CD4-positive, CD25-positive, alpha-beta regulatory T cell (primary cell): Measurements from ENCODE around the gene HENMT1. TPM values are rescaled to one million over a fixed set of nuclear protein-coding genes. Genes with fewer than 3 reads are reported as not detected.
"Not testable (repeated sequence)": the region's sequence is repeated elsewhere in the genome, so short reads cannot be mapped to it uniquely, and the experiment has no call there.

Experiments used
- ATAC-seq, 2 donors: fragments of 150-1000 bp; cut with Tn5 transposase; one replicate each; pipeline ENCODE4 v1.10.0; 2021; ENCODE audit warnings: low read depth in 2 of 2, moderate number of reproducible peaks in 2 of 2, moderate library complexity in 1 of 2
- DNase-seq, 3 donors: peaks; one replicate each; pipeline versions ENCODE4 v3.0.0 to v3.0.0-alpha.2; 2012 to 2022; ENCODE audit warnings: mixed read lengths in 1 of 3
- H3K27ac ChIP-seq: one replicate; pipeline ENCODE4 v1.7.0; 2013; ENCODE audit warnings: mild to moderate bottlenecking, low read length; ENCODE audit not compliant: insufficient read depth, poor library complexity, severe bottlenecking
- H3K27me3 ChIP-seq: one replicate; pipeline ENCODE4 v1.7.0; 2013; ENCODE audit warnings: low read length; ENCODE audit not compliant: control insufficient read depth, insufficient read depth
- H3K36me3 ChIP-seq: one replicate; pipeline ENCODE4 v1.7.0; 2013; ENCODE audit warnings: mild to moderate bottlenecking, low read length, moderate library complexity; ENCODE audit not compliant: control insufficient read depth, insufficient read depth
- H3K4me1 ChIP-seq: 2 replicates; pipeline ENCODE4 v1.7.0; 2013; ENCODE audit warnings: mild to moderate bottlenecking, low read length; ENCODE audit not compliant: insufficient read depth, control insufficient read depth, poor library complexity, severe bottlenecking
- H3K4me3 ChIP-seq: one replicate; pipeline ENCODE4 v1.7.0; 2013; ENCODE audit warnings: low read depth, mild to moderate bottlenecking, low read length, moderate library complexity
- H3K9me3 ChIP-seq, 2 experiments: 1 replicate in 1 of 2; 2 replicates in 1 of 2; pipeline ENCODE4 v1.7.0; 2013; ENCODE audit warnings: low read length in 2 of 2, mild to moderate bottlenecking in 1 of 2, moderate library complexity in 1 of 2; ENCODE audit not compliant: control insufficient read depth in 2 of 2
- H3K27ac Mint-ChIP-seq, 3 donors: one replicate each; pipeline ENCODE4 v1.8.0; 2020 to 2022; ENCODE audit warnings: mild to moderate bottlenecking in 3 of 3, mixed read lengths in 3 of 3, moderate library complexity in 2 of 3
- H3K27me3 Mint-ChIP-seq: one replicate; pipeline ENCODE4 v1.8.0; 2022; ENCODE audit warnings: mild to moderate bottlenecking, mixed read lengths
- H3K36me3 Mint-ChIP-seq: one replicate; pipeline ENCODE4 v1.8.0; 2020; ENCODE audit warnings: mixed read lengths
- H3K4me1 Mint-ChIP-seq, 4 donors: one replicate each; pipeline ENCODE4 v1.8.0; 2020 to 2022; ENCODE audit warnings: mixed read lengths in 4 of 4, mild to moderate bottlenecking in 1 of 4
- H3K4me3 Mint-ChIP-seq, 4 donors: one replicate each; pipeline ENCODE4 v1.8.0; 2020 to 2022; ENCODE audit warnings: mild to moderate bottlenecking in 4 of 4, mixed read lengths in 4 of 4, moderate library complexity in 3 of 4
- H3K9me3 Mint-ChIP-seq, 7 donors: one replicate each; pipeline ENCODE4 v1.8.0; 2020 to 2022; ENCODE audit warnings: mixed read lengths in 7 of 7, mild to moderate bottlenecking in 3 of 7, moderate library complexity in 2 of 7
- polyA plus RNA-seq, 4 donors: library from polyadenylated mRNA; unstranded; fragments of 300-500 nt; fragmentation: Illumina TruSeq; gene quantifications; one replicate each; pipeline ENCODE4 v1.2.3, GENCODE V29; 2021
- total RNA-seq: library from RNA; stranded (reverse); gene quantifications from one replicate; pipeline ENCODE4 v1.2.3, GENCODE V29; 2022

Gene HENMT1
- total RNA-seq: 7.8 TPM
- polyA plus RNA-seq: 10 to 100 TPM; 23.6 to 36.1 (median 29.8) TPM

DNA sequence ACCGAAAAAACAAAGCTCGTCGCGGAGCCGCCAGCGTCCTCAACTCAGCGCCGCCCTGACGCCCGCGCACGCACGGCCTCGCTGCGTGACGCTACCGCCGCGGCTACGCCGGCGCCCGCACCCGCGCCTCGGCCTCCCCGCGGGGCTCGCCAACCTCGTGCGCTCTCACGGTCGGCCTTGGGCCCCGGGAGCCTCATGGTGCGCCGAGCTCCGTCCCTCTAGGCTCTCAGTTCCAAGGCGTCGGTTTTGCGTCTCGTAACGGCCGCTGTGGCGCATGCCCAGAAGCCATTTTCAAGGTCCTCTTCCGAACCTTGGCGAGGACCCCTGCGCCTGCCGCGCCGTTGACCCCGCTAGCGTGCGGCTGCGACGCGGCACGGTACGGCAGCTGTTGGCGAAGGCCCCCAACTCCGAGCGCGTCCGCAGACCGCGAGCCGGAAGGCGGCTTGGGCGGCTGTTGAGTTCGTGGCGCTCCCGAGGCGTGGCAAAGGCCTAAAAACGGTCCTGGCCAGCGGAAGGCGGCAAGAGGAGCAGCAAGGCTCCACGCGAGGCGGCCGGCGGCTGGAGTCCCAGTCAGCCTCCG, at the start of gene HENMT1:
Gene HENMT1, minus strand, starts transcription at position 64 of the 580 bp plus-strand sequence. CDS start 1,209 bp downstream, outside the sequence.
- ATAC-seq (peak; percentile 87 to 89), DNase-seq (peak; percentile 70 to 89 (median 86))
- H3K9me3 ChIP-seq: no peaks in the 10 kb centered on the region
- peak within 1 kb of the TSS; percentile 97 for H3K27ac ChIP-seq
- H3K4me3 ChIP-seq: peak within 1 kb of the TSS; percentile 76
- H3K4me1 ChIP-seq: peaks cover 16% of the 10 kb centered on the region
- Mint-ChIP-seq H3K4me3 (peak within 1 kb of the TSS; percentile 86 to 96 (median 88)), H3K36me3 (peaks cover 5% of the 10 kb centered on the region), H3K27me3 (no peaks in the 10 kb centered on the region), H3K27ac (peak within 1 kb of the TSS; percentile 95 to 96 (median 95)), H3K9me3 (no peaks in the 10 kb centered on the region), H3K4me1 (peaks cover 10 to 48% (median 28%) of the 10 kb centered on the region in 4 donors)
- H3K36me3 ChIP-seq: no peaks in the 10 kb centered on the region
- no peaks in the 10 kb centered on the region for H3K27me3 ChIP-seq

DNA sequence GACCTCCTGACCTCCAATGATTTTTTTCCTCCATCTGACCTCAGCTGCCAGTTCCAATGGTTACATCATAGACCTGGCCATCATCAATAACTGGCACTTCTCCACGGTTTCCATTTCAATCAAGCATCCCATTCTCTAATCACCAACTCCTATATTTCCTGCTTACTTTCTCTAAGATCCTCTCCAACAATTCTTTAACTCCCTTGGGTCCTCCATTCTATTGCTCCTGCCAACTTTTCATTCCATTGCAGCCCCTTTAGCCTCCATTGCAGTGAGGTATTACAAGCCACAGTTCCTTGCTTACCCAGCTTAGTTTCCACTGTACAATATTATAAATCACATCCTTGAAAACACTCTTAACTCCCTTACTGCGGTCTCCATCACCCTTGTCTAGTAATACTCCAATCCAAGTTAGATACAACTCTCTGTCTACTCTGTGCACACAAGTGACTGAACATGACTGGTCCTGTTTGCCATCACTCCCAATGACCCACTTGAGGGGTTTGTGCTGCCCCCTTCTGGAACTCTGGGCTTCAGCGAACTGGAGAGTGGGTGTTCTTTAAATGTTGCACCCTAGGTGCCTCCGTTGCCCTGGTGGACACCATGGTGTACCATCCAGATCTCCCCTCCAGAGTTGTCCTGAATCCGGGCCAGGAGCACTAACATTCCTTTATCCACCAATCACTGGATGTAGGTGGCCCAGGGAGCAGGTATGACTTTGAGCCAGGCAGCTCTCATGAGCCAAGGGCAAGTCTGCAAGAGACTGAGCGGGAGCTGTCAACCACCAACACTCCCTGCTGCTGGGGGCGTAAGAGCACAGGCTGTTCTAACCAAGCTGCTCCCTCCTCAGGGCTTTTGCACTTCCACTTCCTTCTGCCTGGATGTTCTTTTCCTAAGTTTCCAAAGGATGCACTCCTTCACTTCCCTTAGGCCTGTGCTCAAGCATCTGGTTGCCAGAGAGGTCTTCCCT, 48.1 kb upstream of the HENMT1 start:
- DNase-seq (peak; percentile 23 to 81 (median 58)), ATAC-seq (peak; percentile 80 to 83)
- H3K4me3 ChIP-seq: no peak overlapping the region
- H3K9me3 ChIP-seq: no peaks in the 10 kb centered on the region
- H3K36me3 ChIP-seq: no peaks in the 10 kb centered on the region
- no peaks in the 10 kb centered on the region for H3K9me3 Mint-ChIP-seq
- H3K27ac Mint-ChIP-seq: peak overlapping the region in 1 of 3 donors; percentile 32
- no peaks in the 10 kb centered on the region for H3K36me3 Mint-ChIP-seq
- peaks cover 29% of the 10 kb centered on the region for H3K27me3 Mint-ChIP-seq
- peaks cover 2% of the 10 kb centered on the region for H3K27me3 ChIP-seq
- H3K4me1 Mint-ChIP-seq: peaks cover 13 to 30% (median 18%) of the 10 kb centered on the region in 4 donors
- H3K4me3 Mint-ChIP-seq: peak overlapping the region in 1 of 4 donors; percentile 6
- H3K4me1 ChIP-seq: peaks cover 14% of the 10 kb centered on the region
- no peak overlapping the region for H3K27ac ChIP-seq

- Mint-ChIP-seq H3K27me3 (peaks cover 17% of the 10 kb centered on the region), H3K4me1 (peaks cover 13 to 49% (median 27%) of the 10 kb centered on the region in 4 donors)
- ATAC-seq: no peak
Observed at GRCh38 chr1:108706643-108707042, 45.8 kb upstream of the HENMT1 start.

GRCh38 chr1:108704496-108704895, 43.6 kb upstream of the HENMT1 start:
- peaks cover 8% of the 10 kb centered on the region for H3K27me3 Mint-ChIP-seq
- DNase-seq (no peak), ATAC-seq (no peak)
- Histone ChIP-seq H3K4me1 (peaks cover 22% of the 10 kb centered on the region), H3K27me3 (peaks cover 2% of the 10 kb centered on the region), H3K27ac (peak overlapping the region; percentile 79), H3K9me3 (no peaks in the 10 kb centered on the region), H3K4me3 (peak overlapping the region; percentile 56), H3K36me3 (peaks cover 24% of the 10 kb centered on the region)
- H3K9me3 Mint-ChIP-seq: no peaks in the 10 kb centered on the region
- peak overlapping the region in 2 of 4 donors; percentile 31 to 34 for H3K4me3 Mint-ChIP-seq
- peak overlapping the region; percentile 0 to 90 (median 90) for H3K27ac Mint-ChIP-seq
- peaks cover 23 to 69% (median 33%) of the 10 kb centered on the region in 4 donors for H3K4me1 Mint-ChIP-seq
- H3K36me3 Mint-ChIP-seq: peaks cover 10% of the 10 kb centered on the region

More at GRCh38 chr1:108706643-108707042, 45.8 kb upstream of the HENMT1 start:
- no peak overlapping the region for H3K27ac Mint-ChIP-seq
- H3K9me3 ChIP-seq: no peaks in the 10 kb centered on the region
- H3K27me3 ChIP-seq: peaks cover 2% of the 10 kb centered on the region
- no peak for DNase-seq
- peaks cover 22% of the 10 kb centered on the region for H3K4me1 ChIP-seq
- H3K27ac ChIP-seq: no peak overlapping the region
- H3K36me3 Mint-ChIP-seq: no peaks in the 10 kb centered on the region
- peaks cover 5% of the 10 kb centered on the region for H3K36me3 ChIP-seq
- no peak overlapping the region for H3K4me3 ChIP-seq
- H3K9me3 Mint-ChIP-seq: no peaks in the 10 kb centered on the region
- H3K4me3 Mint-ChIP-seq: no peak overlapping the region

GRCh38 chr1:108703939-108704338, 43.0 kb upstream of the HENMT1 start:
- peak overlapping the region; percentile 0 to 90 (median 90) for H3K27ac Mint-ChIP-seq

GRCh38 chr1:108702109-108702508, 41.2 kb upstream of the HENMT1 start:
- not testable (repeated sequence) for H3K27me3 Mint-ChIP-seq, H3K27me3 ChIP-seq, ATAC-seq, H3K9me3 Mint-ChIP-seq, H3K4me3 ChIP-seq, DNase-seq, H3K9me3 ChIP-seq
- Mint-ChIP-seq H3K4me1 (peaks cover 28 to 84% (median 47%) of the 10 kb centered on the region in 4 donors), H3K4me3 (peak overlapping the region in 2 of 4 donors; percentile 9 to 46), H3K27ac (peak overlapping the region in 2 of 3 donors; percentile 80 to 90), H3K36me3 (peaks cover 28% of the 10 kb centered on the region)
- H3K4me1 ChIP-seq: peaks cover 36% of the 10 kb centered on the region
- H3K27ac ChIP-seq: peak overlapping the region; percentile 79
- peaks cover 48% of the 10 kb centered on the region for H3K36me3 ChIP-seq

More at GRCh38 chr1:108703939-108704338, 43.0 kb upstream of the HENMT1 start:
- H3K4me1 Mint-ChIP-seq: peaks cover 21 to 72% (median 36%) of the 10 kb centered on the region in 4 donors
- H3K9me3 Mint-ChIP-seq: no peaks in the 10 kb centered on the region
- ATAC-seq: peak; percentile 56 to 60
- H3K4me3 Mint-ChIP-seq: peak overlapping the region; percentile 31 to 80 (median 72)
- peaks cover 15% of the 10 kb centered on the region for H3K36me3 Mint-ChIP-seq
- peak overlapping the region; percentile 79 for H3K27ac ChIP-seq
- peaks cover 24% of the 10 kb centered on the region for H3K4me1 ChIP-seq
- H3K9me3 ChIP-seq: no peaks in the 10 kb centered on the region
- H3K27me3 ChIP-seq: peaks cover 2% of the 10 kb centered on the region
- H3K4me3 ChIP-seq: peak overlapping the region; percentile 56
- peaks cover 8% of the 10 kb centered on the region for H3K27me3 Mint-ChIP-seq
- peaks cover 30% of the 10 kb centered on the region for H3K36me3 ChIP-seq
- DNase-seq: peak in 2 of 3 donors; percentile 42 to 76

GRCh38 chr1:108701176-108701849, 40.4 kb upstream of the HENMT1 start:
- no peaks in the 10 kb centered on the region for H3K9me3 Mint-ChIP-seq
- H3K36me3 Mint-ChIP-seq: peaks cover 31% of the 10 kb centered on the region

More at GRCh38 chr1:108701176-108701849, 40.4 kb upstream of the HENMT1 start:
- H3K9me3 ChIP-seq: no peaks in the 10 kb centered on the region
- H3K36me3 ChIP-seq: peaks cover 56% of the 10 kb centered on the region
- peak overlapping the region in 2 of 3 donors; percentile 32 to 90 for H3K27ac Mint-ChIP-seq
- no peaks in the 10 kb centered on the region for H3K27me3 ChIP-seq
- DNase-seq (no peak), ATAC-seq (no peak)
- H3K4me1 Mint-ChIP-seq: peaks cover 32 to 90% (median 51%) of the 10 kb centered on the region in 4 donors
- H3K4me1 ChIP-seq: peaks cover 43% of the 10 kb centered on the region
- peaks cover under 1% of the 10 kb centered on the region for H3K27me3 Mint-ChIP-seq
- peak overlapping the region; percentile 79 for H3K27ac ChIP-seq
- no peak overlapping the region for H3K4me3 Mint-ChIP-seq
- no peak overlapping the region for H3K4me3 ChIP-seq
